WTC11 (cell line): ENCODE results near the gene PRR20D. TPM values are rescaled to one million over a fixed set of nuclear protein-coding genes. Genes with fewer than 3 reads are reported as not detected.

Experiments used
- ATAC-seq: fragments of 200-7000 bp; cut with Tn5 transposase; 2 replicates; pipeline ENCODE4 v1.10.0; 2021; ENCODE audit warnings: mild to moderate bottlenecking, moderate library complexity
- CTCF ChIA-PET: fragments of 300-600 bp; sonication (Branson Sonifier 250); formaldehyde crosslinking; loops from one replicate; lab custom pipeline; 2021; ENCODE audit warnings: antibody characterized with exemption; lab: Charles Lee
- POLR2A ChIA-PET: fragments of 350-600 bp; sonication (Branson Sonifier 250); formaldehyde crosslinking; loops from one replicate; lab custom pipeline; 2021; ENCODE audit warnings: antibody characterized with exemption; lab: Charles Lee
- DNase-seq: peaks from one replicate; pipeline ENCODE4 v3.0.0; 2021; ENCODE audit warnings: low spot score
- H3K27ac Mint-ChIP-seq: 2 replicates; pipeline ENCODE4 v1.8.0; 2021; ENCODE audit warnings: mixed read lengths
- H3K27me3 Mint-ChIP-seq: 2 replicates; pipeline ENCODE4 v1.8.0; 2021; ENCODE audit warnings: low read depth, mild to moderate bottlenecking, moderate library complexity, mixed read lengths
- H3K36me3 Mint-ChIP-seq: 2 replicates; pipeline ENCODE4 v1.8.0; 2021; ENCODE audit warnings: mixed read lengths
- H3K4me1 Mint-ChIP-seq: 2 replicates; pipeline ENCODE4 v1.8.0; 2022; ENCODE audit warnings: mixed read lengths
- H3K4me3 Mint-ChIP-seq: 2 replicates; pipeline ENCODE4 v1.8.0; 2021; ENCODE audit warnings: mild to moderate bottlenecking, moderate library complexity, mixed read lengths
- H3K9me3 Mint-ChIP-seq: 2 replicates; pipeline ENCODE4 v1.8.0; 2021; ENCODE audit warnings: mixed read lengths
- ELF4 ChIP-seq: sonication (generic); formaldehyde crosslinking; IDR thresholded peaks from 2 replicates; pipeline ENCODE4 v1.8.1; 2022; ENCODE audit warnings: low read depth, mild to moderate bottlenecking, moderate library complexity, missing genetic modification reagents
- ERG ChIP-seq: fragments of 250-450 bp; sonication (Bioruptor Pico); IDR thresholded peaks from 2 replicates; pipeline ENCODE4 v1.8.0; 2021; ENCODE audit warnings: mild to moderate bottlenecking
- FOXK1 ChIP-seq: sonication (generic); formaldehyde crosslinking; IDR thresholded peaks from 2 replicates; pipeline ENCODE4 v1.8.0; 2022; ENCODE audit warnings: mild to moderate bottlenecking, moderate library complexity, missing genetic modification reagents
- FOXP1 ChIP-seq: sonication (generic); formaldehyde crosslinking; IDR thresholded peaks from 2 replicates; pipeline ENCODE4 v1.8.0; 2022; ENCODE audit warnings: missing genetic modification reagents, mild to moderate bottlenecking, moderate library complexity, borderline replicate concordance
- FOXP4 ChIP-seq: sonication (generic); formaldehyde crosslinking; IDR thresholded peaks from 2 replicates; pipeline ENCODE4 v1.8.0; 2022; ENCODE audit warnings: mild to moderate bottlenecking, missing genetic modification reagents
- GRHL2 ChIP-seq: fragments of 250-450 bp; sonication (Bioruptor Pico); IDR thresholded peaks from 2 replicates; pipeline ENCODE4 v1.8.0; 2022; ENCODE audit warnings: mild to moderate bottlenecking, moderate library complexity; ENCODE audit not compliant: insufficient replicate concordance, severe bottlenecking
- HMGA2 ChIP-seq: fragments of 250-450 bp; sonication (Bioruptor Pico); IDR thresholded peaks from 2 replicates; pipeline ENCODE4 v1.4.0; 2021; ENCODE audit warnings: mild to moderate bottlenecking, moderate library complexity
- HMGXB4 ChIP-seq: sonication (generic); formaldehyde crosslinking; IDR thresholded peaks from 2 replicates; pipeline ENCODE4 v1.8.1; 2023; ENCODE audit warnings: mild to moderate bottlenecking, moderate library complexity, missing genetic modification reagents
- IRF2 ChIP-seq: sonication (generic); formaldehyde crosslinking; IDR thresholded peaks from 2 replicates; pipeline ENCODE4 v1.8.0; 2022; ENCODE audit warnings: low read depth, missing genetic modification reagents, borderline replicate concordance
- NR1H2 ChIP-seq: sonication (generic); formaldehyde crosslinking; IDR thresholded peaks from 2 replicates; pipeline ENCODE4 v1.9.0; 2021; ENCODE audit warnings: mild to moderate bottlenecking, moderate library complexity, missing genetic modification reagents
- NR2C2 ChIP-seq: sonication (generic); formaldehyde crosslinking; IDR thresholded peaks from 2 replicates; pipeline ENCODE4 v1.8.0; 2022; ENCODE audit warnings: mild to moderate bottlenecking, missing genetic modification reagents
- TCF7 ChIP-seq: sonication (generic); formaldehyde crosslinking; IDR thresholded peaks from 2 replicates; pipeline ENCODE4 v1.8.0; 2022; ENCODE audit warnings: mild to moderate bottlenecking, low read depth, missing genetic modification reagents, moderate library complexity
- TEAD4 ChIP-seq: sonication (generic); formaldehyde crosslinking; IDR thresholded peaks from 2 replicates; pipeline ENCODE4 v1.8.0; 2022; ENCODE audit warnings: mild to moderate bottlenecking, missing genetic modification reagents
- ZNF425 ChIP-seq: fragments of 250-450 bp; sonication (Bioruptor Pico); conservative IDR thresholded peaks from 2 replicates; pipeline ENCODE4 v1.9.0; 2021; ENCODE audit warnings: mild to moderate bottlenecking
- total RNA-seq: library from RNA; stranded (reverse); gene quantifications from 3 replicates; pipeline ENCODE4 v1.2.3, GENCODE V29; 2021
- TF ChIP-seq, protein P1 (sequence below): sonication (generic); formaldehyde crosslinking; conservative IDR thresholded peaks from 2 replicates; pipeline ENCODE4 v1.8.1; 2022; ENCODE audit warnings: mild to moderate bottlenecking, missing genetic modification reagents

PRR20D gene
- total RNA-seq, 1 experiment from 2014 or later, result not detected

- peak; percentile 28 for DNase-seq
- no peak overlapping the region for H3K27ac Mint-ChIP-seq
- peak; percentile 77 for ATAC-seq
- CTCF ChIA-PET, result no interaction called here
- no peaks in the 10 kb centered on the region for H3K36me3 Mint-ChIP-seq
- POLR2A ChIA-PET, result no interaction called here
- no peaks in the 10 kb centered on the region for H3K27me3 Mint-ChIP-seq
- H3K4me1 Mint-ChIP-seq, result no peaks in the 10 kb centered on the region
- no peaks in the 10 kb centered on the region for H3K9me3 Mint-ChIP-seq
- no peak overlapping the region for H3K4me3 Mint-ChIP-seq
- TF ChIP-seq ZNF425 (CRISPR knock-in tag), result no peak
- no peak for TF ChIP-seq GRHL2
- TF ChIP-seq, protein P1, sequence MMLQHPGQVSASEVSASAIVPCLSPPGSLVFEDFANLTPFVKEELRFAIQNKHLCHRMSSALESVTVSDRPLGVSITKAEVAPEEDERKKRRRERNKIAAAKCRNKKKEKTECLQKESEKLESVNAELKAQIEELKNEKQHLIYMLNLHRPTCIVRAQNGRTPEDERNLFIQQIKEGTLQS (CRISPR knock-in tag), result no peak
- TF ChIP-seq HMGA2 (CRISPR knock-in tag), result no peak
- TF ChIP-seq ELF4, result no peak
- TF ChIP-seq FOXK1, result no peak
- no peak for TF ChIP-seq FOXP1 (CRISPR knock-in tag)
- no peak for TF ChIP-seq ERG
- TF ChIP-seq IRF2, result no peak
- no peak for TF ChIP-seq NR1H2 (CRISPR knock-in tag)
- no peak for TF ChIP-seq NR2C2 (CRISPR knock-in tag)
These were observed 31.5 kb upstream of the PRR20D start for GRCh38 chr13:57128909-57129308.

DNA sequence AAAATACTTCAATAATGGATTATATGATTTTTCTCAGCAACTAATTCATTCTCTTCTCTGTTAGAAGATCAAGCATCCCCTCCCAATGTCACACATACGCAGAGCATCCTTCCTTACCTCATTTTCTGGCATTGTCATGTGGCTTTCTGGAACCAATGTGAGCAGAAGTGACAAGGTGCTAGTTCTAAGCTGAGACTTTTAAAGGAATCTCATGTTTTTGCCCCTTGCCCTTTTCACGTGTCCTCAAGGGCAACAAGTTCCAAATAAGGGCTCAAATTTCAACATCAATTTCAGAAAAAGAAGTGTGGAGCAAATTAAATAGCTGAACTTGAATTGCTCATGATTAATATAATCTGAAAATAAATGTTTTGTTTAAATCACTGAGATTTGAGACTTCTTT, 24.3 kb upstream of the PRR20D start:
- Mint-ChIP-seq H3K27ac (no peak overlapping the region), H3K4me3 (no peak overlapping the region), H3K4me1 (no peaks in the 10 kb centered on the region), H3K9me3 (no peaks in the 10 kb centered on the region), H3K27me3 (no peaks in the 10 kb centered on the region), H3K36me3 (no peaks in the 10 kb centered on the region)
- ChIA-PET CTCF (no interaction called here), POLR2A (no interaction called here)
- ATAC-seq, result no peak
- TF ChIP-seq FOXP4 (CRISPR knock-in tag), result no peak
- TF ChIP-seq TCF7, result no peak
- no peak for TF ChIP-seq GRHL2
- no peak for TF ChIP-seq HMGXB4 (CRISPR knock-in tag)
- DNase-seq, result no peak

DNA sequence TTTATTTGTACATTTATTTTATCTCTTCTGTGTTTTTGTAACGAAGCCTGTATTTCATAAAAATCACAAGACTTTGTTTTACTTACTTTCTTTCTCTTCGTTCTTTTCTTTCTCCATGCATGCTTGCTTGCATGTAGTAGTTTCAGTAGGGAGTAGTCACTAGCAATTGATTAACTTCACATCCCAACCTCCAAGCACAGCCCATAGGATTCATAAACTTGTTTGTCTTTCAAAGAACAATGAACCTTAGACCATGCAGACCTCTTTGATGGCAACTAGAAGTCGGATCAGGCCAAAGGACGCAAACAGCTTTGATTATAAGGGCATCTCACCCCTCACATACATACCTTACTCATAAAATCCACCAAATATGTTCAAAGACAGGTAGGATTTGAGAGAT, 22.8 kb upstream of the PRR20D start:
- ChIA-PET POLR2A (no interaction called here), CTCF (no interaction called here)
- Mint-ChIP-seq H3K4me1 (no peaks in the 10 kb centered on the region), H3K36me3 (no peaks in the 10 kb centered on the region), H3K9me3 (no peaks in the 10 kb centered on the region), H3K4me3 (no peak overlapping the region), H3K27me3 (no peaks in the 10 kb centered on the region), H3K27ac (no peak overlapping the region)
- TF ChIP-seq HMGXB4 (CRISPR knock-in tag), result no peak
- no peak for TF ChIP-seq TEAD4 (CRISPR knock-in tag)
- TF ChIP-seq ELF4, result no peak
- no peak for DNase-seq
- ATAC-seq, result no peak
